Fibroblast of upper back skin (primary cell): ENCODE results near the gene RFX8.
"Not testable (repeated sequence)": the region's sequence is repeated elsewhere in the genome, so short reads cannot be mapped to it uniquely, and the experiment has no call there.

Experiments used
- DNase-seq: peaks from one replicate; pipeline ENCODE4 v3.0.0-alpha.2; 2013

The RFX8 gene

GRCh38 chr2:101474731-101475384 is at the start of gene RFX8:
Gene RFX8 (minus strand): TSS chr2:101475112. CDS start chr2:101466848, 8,264 bp downstream.
- peak; percentile 96 for DNase-seq

- DNase-seq, result no peak
Observed at GRCh38 chr2:101521487-101521886, 46.6 kb upstream of the RFX8 start.

- peak; percentile 49 for DNase-seq
Observed at GRCh38 chr2:101520246-101520645, 45.3 kb upstream of the RFX8 start.

- DNase-seq, result peak; percentile 47
Observed at GRCh38 chr2:101518578-101519492, 43.9 kb upstream of the RFX8 start.

GRCh38 chr2:101517758-101518271 is 42.9 kb upstream of the RFX8 start:
- DNase-seq, result peak; percentile 85

- DNase-seq, result peak; percentile 96
Observed at GRCh38 chr2:101516823-101517690, 42.1 kb upstream of the RFX8 start.

GRCh38 chr2:101516349-101516748 is 41.4 kb upstream of the RFX8 start:
- no peak for DNase-seq

GRCh38 chr2:101515477-101515876 is 40.6 kb upstream of the RFX8 start:
- DNase-seq, result peak; percentile 88

GRCh38 chr2:101512993-101513392 is 38.1 kb upstream of the RFX8 start:
- no peak for DNase-seq

GRCh38 chr2:101511381-101511780 is 36.5 kb upstream of the RFX8 start:
- no peak for DNase-seq

- DNase-seq, result no peak
Observed at GRCh38 chr2:101509499-101510284, 34.8 kb upstream of the RFX8 start.

- DNase-seq, result peak; percentile 25
Observed at GRCh38 chr2:101508636-101509035, 33.7 kb upstream of the RFX8 start.

- DNase-seq, result not testable (repeated sequence)
Observed at GRCh38 chr2:101505276-101505675, 30.4 kb upstream of the RFX8 start.

- not testable (repeated sequence) for DNase-seq
Observed at GRCh38 chr2:101504744-101505143, 29.8 kb upstream of the RFX8 start.

- no peak for DNase-seq
Observed at GRCh38 chr2:101502095-101502494, 27.2 kb upstream of the RFX8 start.

GRCh38 chr2:101501443-101501842 is 26.5 kb upstream of the RFX8 start:
- DNase-seq, result peak; percentile 31

GRCh38 chr2:101500860-101501259 is 25.9 kb upstream of the RFX8 start:
- DNase-seq, result peak; percentile 34

GRCh38 chr2:101500180-101500579 is 25.3 kb upstream of the RFX8 start:
- DNase-seq, result peak; percentile 65

GRCh38 chr2:101496279-101496678 is 21.4 kb upstream of the RFX8 start:
- DNase-seq, result no peak

GRCh38 chr2:101492936-101493473 is 18.1 kb upstream of the RFX8 start:
- no peak for DNase-seq

- DNase-seq, result no peak
Observed at GRCh38 chr2:101486994-101487393, 12.1 kb upstream of the RFX8 start.

GRCh38 chr2:101486258-101486701 is 11.4 kb upstream of the RFX8 start:
- DNase-seq, result no peak
